B cell (primary cell): Measurements from ENCODE around the gene PSMB5. TPM values are rescaled to one million over a fixed set of nuclear protein-coding genes. Genes with fewer than 3 reads are reported as not detected.

ENCODE experiments used
- ATAC-seq: fragments of 200-7000 bp; cut with Tn5 transposase; one replicate; pipeline ENCODE4 v1.10.0; 2021; ENCODE audit warnings: low read depth, mild to moderate bottlenecking, moderate number of reproducible peaks, moderate library complexity
- CTCF ChIA-PET: fragments of 350-600 bp; sonication (Branson Sonifier 250); formaldehyde crosslinking; loops from one replicate; lab custom pipeline; 2021; ENCODE audit warnings: antibody characterized with exemption, inconsistent platforms; lab: Charles Lee
- POLR2A ChIA-PET: fragments of 350-600 bp; sonication (Branson Sonifier 250); formaldehyde crosslinking; loops from one replicate; lab custom pipeline; 2021; ENCODE audit warnings: antibody characterized with exemption; lab: Charles Lee
- DNase-seq: peaks from one replicate; pipeline ENCODE4 v3.0.0; 2013
- H2AFZ ChIP-seq: 2 replicates; pipeline ENCODE4 v1.6.1; 2012; ENCODE audit warnings: mild to moderate bottlenecking, low read depth, low read length; ENCODE audit not compliant: insufficient read depth, poor library complexity, severe bottlenecking
- H3K27ac ChIP-seq, 2 donors: 1 replicate in 1 of 2; 2 replicates in 1 of 2; pipeline ENCODE4 v1.5.1; 2012 to 2013; ENCODE audit warnings: low read length in 2 of 2, mild to moderate bottlenecking in 2 of 2, moderate library complexity in 1 of 2
- H3K27me3 ChIP-seq, 4 experiments: fragments of 200-600 bp in 1 of 4; sonication (generic) in 1 of 4; replicated peaks in 1 of 4; 1 replicate in 2 of 4; 2 replicates in 2 of 4; pipeline versions ENCODE4 v1.6.1 to v1.7.0; 2013 to 2016; ENCODE audit warnings: low read length in 3 of 4, mild to moderate bottlenecking in 2 of 4, mixed read lengths in 1 of 4, moderate library complexity in 1 of 4; ENCODE audit not compliant: insufficient read depth in 4 of 4, control insufficient read depth in 3 of 4; ENCODE audit errors: control extremely low read depth in 1 of 4
- H3K36me3 ChIP-seq, 2 experiments: replicated peaks in 1 of 2; 1 replicate in 1 of 2; 2 replicates in 1 of 2; pipeline versions ENCODE4 v1.6.1 to v1.7.1; 2013; ENCODE audit warnings: low read length in 1 of 2; ENCODE audit not compliant: insufficient read depth in 2 of 2, control insufficient read depth in 1 of 2; ENCODE audit errors: control extremely low read depth in 1 of 2, extremely low read depth in 1 of 2
- H3K4me1 ChIP-seq, 2 donors: fragments of 200-600 bp in 1 of 2; sonication (generic) in 1 of 2; 1 replicate in 1 of 2; 2 replicates in 1 of 2; pipeline versions ENCODE4 v1.5.1 to v1.6.1; 2013 to 2017; ENCODE audit warnings: low read length in 2 of 2; ENCODE audit not compliant: control insufficient read depth in 2 of 2, insufficient read depth in 2 of 2
- H3K4me2 ChIP-seq: replicated peaks from 2 replicates; pipeline ENCODE3; 2012; ENCODE audit warnings: mild to moderate bottlenecking, low read depth, low read length; ENCODE audit not compliant: poor library complexity, severe bottlenecking
- H3K4me3 ChIP-seq, 5 experiments: fragments of 200-600 bp in 1 of 5; sonication (generic) in 1 of 5; 1 replicate in 3 of 5; 2 replicates in 2 of 5; pipeline versions ENCODE4 v1.5.1 to v1.7.0; 2011 to 2016; ENCODE audit warnings: low read length in 4 of 5, mild to moderate bottlenecking in 4 of 5, low read depth in 2 of 5, control low read depth in 1 of 5, moderate library complexity in 1 of 5; ENCODE audit not compliant: insufficient read depth in 1 of 5; ENCODE audit errors: control extremely low read depth in 1 of 5, extremely low read depth in 1 of 5
- H3K79me2 ChIP-seq: fragments of 200-600 bp; sonication (generic); one replicate; pipeline ENCODE4 v1.6.0; 2016; ENCODE audit warnings: low read length; ENCODE audit not compliant: control insufficient read depth, insufficient read depth
- H3K9ac ChIP-seq: fragments of 200-600 bp; sonication (generic); 2 replicates; pipeline ENCODE4 v1.6.1; 2017; ENCODE audit warnings: mild to moderate bottlenecking, low read length, moderate library complexity
- H3K9me3 ChIP-seq, 3 donors: one replicate each; pipeline versions ENCODE4 v1.6.1 to v1.7.1; 2013; ENCODE audit warnings: low read length in 2 of 3; ENCODE audit not compliant: control insufficient read depth in 2 of 3, insufficient read depth in 1 of 3; ENCODE audit errors: control extremely low read depth in 1 of 3
- H4K20me1 ChIP-seq: 2 replicates; pipeline ENCODE4 v1.6.0; 2012; ENCODE audit warnings: mild to moderate bottlenecking, low read length; ENCODE audit not compliant: insufficient read depth, control insufficient read depth, poor library complexity, severe bottlenecking
- H3K27ac Mint-ChIP-seq: one replicate; pipeline ENCODE4 v1.8.0; 2021; ENCODE audit warnings: mixed read lengths
- H3K27me3 Mint-ChIP-seq: one replicate; pipeline ENCODE4 v1.8.0; 2021; ENCODE audit warnings: mixed read lengths
- H3K4me1 Mint-ChIP-seq: one replicate; pipeline ENCODE4 v1.8.0; 2021; ENCODE audit warnings: mixed read lengths
- H3K4me3 Mint-ChIP-seq: one replicate; pipeline ENCODE4 v1.8.0; 2021; ENCODE audit warnings: mixed read lengths
- H3K9me3 Mint-ChIP-seq: one replicate; pipeline ENCODE4 v1.8.0; 2022; ENCODE audit warnings: mixed read lengths; ENCODE audit not compliant: insufficient read depth
- EZH2 ChIP-seq: IDR thresholded peaks from 2 replicates; pipeline ENCODE4 v1.6.1; 2012; ENCODE audit warnings: borderline replicate concordance, low read depth, mild to moderate bottlenecking, moderate library complexity, low read length; ENCODE audit not compliant: insufficient read depth, poor library complexity, severe bottlenecking
- WGBS: methylation state at CpG from one replicate; pipeline ENCODE4 v1.1.5; 2013; ENCODE audit warnings: missing lambda C conversion rate; ENCODE audit not compliant: insufficient coverage; 5-methylcytosine and 5-hydroxymethylcytosine counted together
- intact Hi-C: fragments of 100-400 bp; cut with micrococcal nuclease; formaldehyde crosslinking; loops from one replicate; pipeline ENCODE4 v1.10.0; 2022
- polyA plus RNA-seq: library from polyadenylated mRNA; depleted of rRNA; stranded (reverse); fragments of >200 nt; gene quantifications from 2 replicates; pipeline ENCODE4 v1.2.3, GENCODE V29; 2012
- total RNA-seq, 2 donors: library from RNA; stranded (reverse); fragments of 120-200 nt in 1 of 2; gene quantifications; 1 replicate in 1 of 2; 2 replicates in 1 of 2; pipeline versions ENCODE4 v1.2.3 to v1.2.4, GENCODE V29; 2013 to 2022
- TF ChIP-seq, protein P1 (sequence below): fragments of 200-600 bp; IDR thresholded peaks from one replicate; pipeline ENCODE4 v1.8.0; 2022; ENCODE audit warnings: antibody characterized with exemption, mild to moderate bottlenecking

Gene PSMB5
- total and polyA plus RNA-seq, 2 donors (not counting 1 experiment from before 2014, with no cell fraction given): 16.5 to 29.0 TPM

GRCh38 chr14:23021889-23022442, 12.7 kb downstream of the PSMB5 start:
- Histone ChIP-seq H3K79me2 (no peaks in the 10 kb centered on the region), H3K4me2 (no peak overlapping the region), H4K20me1 (no peaks in the 10 kb centered on the region), H3K9me3 (no peaks in the 10 kb centered on the region), H3K9ac (no peak overlapping the region), H3K27ac (no peak overlapping the region), H2AFZ (no peak overlapping the region), H3K4me3 (no peak overlapping the region), H3K27me3 (no peaks in the 10 kb centered on the region), H3K36me3 (peaks cover 0 to 13% of the 10 kb centered on the region in 2 experiments), H3K4me1 (no peaks in the 10 kb centered on the region)
- 92% methylated on average over 2 of the region's 7 CpGs for WGBS
- H3K27ac Mint-ChIP-seq: no peak overlapping the region
- DNase-seq (no peak), ATAC-seq (no peak)
- H3K4me1 Mint-ChIP-seq: no peaks in the 10 kb centered on the region
- TF ChIP-seq, protein P1, sequence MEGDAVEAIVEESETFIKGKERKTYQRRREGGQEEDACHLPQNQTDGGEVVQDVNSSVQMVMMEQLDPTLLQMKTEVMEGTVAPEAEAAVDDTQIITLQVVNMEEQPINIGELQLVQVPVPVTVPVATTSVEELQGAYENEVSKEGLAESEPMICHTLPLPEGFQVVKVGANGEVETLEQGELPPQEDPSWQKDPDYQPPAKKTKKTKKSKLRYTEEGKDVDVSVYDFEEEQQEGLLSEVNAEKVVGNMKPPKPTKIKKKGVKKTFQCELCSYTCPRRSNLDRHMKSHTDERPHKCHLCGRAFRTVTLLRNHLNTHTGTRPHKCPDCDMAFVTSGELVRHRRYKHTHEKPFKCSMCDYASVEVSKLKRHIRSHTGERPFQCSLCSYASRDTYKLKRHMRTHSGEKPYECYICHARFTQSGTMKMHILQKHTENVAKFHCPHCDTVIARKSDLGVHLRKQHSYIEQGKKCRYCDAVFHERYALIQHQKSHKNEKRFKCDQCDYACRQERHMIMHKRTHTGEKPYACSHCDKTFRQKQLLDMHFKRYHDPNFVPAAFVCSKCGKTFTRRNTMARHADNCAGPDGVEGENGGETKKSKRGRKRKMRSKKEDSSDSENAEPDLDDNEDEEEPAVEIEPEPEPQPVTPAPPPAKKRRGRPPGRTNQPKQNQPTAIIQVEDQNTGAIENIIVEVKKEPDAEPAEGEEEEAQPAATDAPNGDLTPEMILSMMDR: no peak
- no peak for TF ChIP-seq EZH2
- intact Hi-C loops: no loop called here
- no peaks in the 10 kb centered on the region for H3K27me3 Mint-ChIP-seq
- H3K9me3 Mint-ChIP-seq: no peaks in the 10 kb centered on the region
- CTCF ChIA-PET: interaction anchor here (1.0 to 1.5 kb wide), 4 partner anchors 27 to 47 kb away, joined by 3 to 5 read pairs (median 4); partner anchors contain the start of gene CDH24
- H3K4me3 Mint-ChIP-seq: no peak overlapping the region
- POLR2A ChIA-PET: no interaction called here

GRCh38 chr14:23021434-23021833, 13.3 kb downstream of the PSMB5 start:
- Histone ChIP-seq H4K20me1 (no peaks in the 10 kb centered on the region), H3K27ac (no peak overlapping the region), H3K27me3 (no peaks in the 10 kb centered on the region), H3K36me3 (peaks cover 0 to 13% of the 10 kb centered on the region in 2 experiments), H3K79me2 (no peaks in the 10 kb centered on the region), H2AFZ (no peak overlapping the region), H3K4me2 (no peak overlapping the region), H3K4me3 (no peak overlapping the region), H3K9ac (no peak overlapping the region), H3K9me3 (no peaks in the 10 kb centered on the region), H3K4me1 (no peaks in the 10 kb centered on the region)
- ATAC-seq: no peak
- intact Hi-C loops: no loop called here
- no peak for DNase-seq
- ChIA-PET POLR2A (no interaction called here), CTCF (interaction anchor here (1.0 to 1.5 kb wide), 5 partner anchors 27 to 48 kb away, joined by 3 to 5 read pairs (median 3); partner anchors contain the start of gene CDH24)
- TF ChIP-seq, protein P1: no peak
- no peak for TF ChIP-seq EZH2
- H3K4me3 Mint-ChIP-seq: no peak overlapping the region
- no peak overlapping the region for H3K27ac Mint-ChIP-seq
- H3K27me3 Mint-ChIP-seq: no peaks in the 10 kb centered on the region
- no peaks in the 10 kb centered on the region for H3K4me1 Mint-ChIP-seq
- H3K9me3 Mint-ChIP-seq: no peaks in the 10 kb centered on the region
- WGBS: 96% methylated on average over 9 of the region's 9 CpGs
